Fibroblast of pulmonary artery (primary cell): ENCODE results near the gene TARDBP.
"Not testable (repeated sequence)": the region's sequence is repeated elsewhere in the genome, so short reads cannot be mapped to it uniquely, and the experiment has no call there.

ENCODE experiments used
- DNase-seq: peaks from one replicate; pipeline ENCODE4 v3.0.0-alpha.2; 2010; ENCODE audit warnings: low read depth
- H3K4me3 ChIP-seq: replicated peaks from 2 replicates; pipeline ENCODE4 v1.5.1; 2011; ENCODE audit warnings: low read depth, mild to moderate bottlenecking, control low read depth, low read length, moderate library complexity
- TF ChIP-seq, protein P1 (sequence below): IDR thresholded peaks from 2 replicates; pipeline ENCODE4 v1.5.1; 2011; ENCODE audit warnings: mild to moderate bottlenecking, control low read depth, low read length, inconsistent platforms; ENCODE audit errors: missing control alignments

The TARDBP gene

DNA sequence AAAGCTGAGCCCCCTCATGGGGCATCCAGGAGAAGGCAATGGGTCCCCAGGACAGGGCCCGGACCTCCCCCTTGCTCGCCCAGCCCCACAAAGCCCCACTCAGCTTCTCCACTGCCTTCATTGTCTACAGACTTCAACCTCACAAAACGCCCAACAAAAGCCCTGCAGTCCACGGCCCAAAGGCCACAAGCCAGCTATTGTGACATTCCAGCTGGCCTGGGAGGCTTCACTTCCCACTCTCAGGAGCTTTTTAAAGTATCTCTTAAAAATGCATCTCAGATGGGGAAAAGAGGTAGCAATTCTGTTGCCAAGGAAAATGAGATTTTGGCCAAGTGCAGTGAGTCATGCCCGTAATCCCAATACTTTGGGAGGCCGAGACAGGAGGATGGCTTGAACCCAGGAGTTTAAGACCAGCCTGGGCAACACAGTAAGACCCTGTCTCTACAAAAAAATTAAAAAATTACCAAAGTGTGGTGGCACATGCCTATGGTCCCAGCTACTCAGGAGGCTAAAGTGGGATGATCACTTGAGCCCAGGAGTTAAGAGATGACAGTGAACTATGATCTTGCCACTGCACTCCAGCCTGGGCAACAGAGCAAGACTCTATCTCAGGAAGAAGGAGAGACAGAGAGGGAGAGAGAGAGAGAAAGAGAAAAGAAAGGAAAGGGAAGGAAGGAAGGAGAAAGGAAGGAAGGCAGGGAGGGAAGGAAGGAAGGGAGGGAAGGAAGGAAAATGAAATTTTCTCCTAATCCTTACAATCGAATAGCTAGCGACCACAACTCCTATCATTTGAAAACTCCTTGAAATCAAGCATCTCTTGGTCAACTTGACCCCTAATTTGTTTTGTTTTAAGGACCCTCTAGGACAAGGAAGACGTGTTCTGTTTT lies 31.4 kb upstream of the TARDBP start:
- TF ChIP-seq, protein P1, sequence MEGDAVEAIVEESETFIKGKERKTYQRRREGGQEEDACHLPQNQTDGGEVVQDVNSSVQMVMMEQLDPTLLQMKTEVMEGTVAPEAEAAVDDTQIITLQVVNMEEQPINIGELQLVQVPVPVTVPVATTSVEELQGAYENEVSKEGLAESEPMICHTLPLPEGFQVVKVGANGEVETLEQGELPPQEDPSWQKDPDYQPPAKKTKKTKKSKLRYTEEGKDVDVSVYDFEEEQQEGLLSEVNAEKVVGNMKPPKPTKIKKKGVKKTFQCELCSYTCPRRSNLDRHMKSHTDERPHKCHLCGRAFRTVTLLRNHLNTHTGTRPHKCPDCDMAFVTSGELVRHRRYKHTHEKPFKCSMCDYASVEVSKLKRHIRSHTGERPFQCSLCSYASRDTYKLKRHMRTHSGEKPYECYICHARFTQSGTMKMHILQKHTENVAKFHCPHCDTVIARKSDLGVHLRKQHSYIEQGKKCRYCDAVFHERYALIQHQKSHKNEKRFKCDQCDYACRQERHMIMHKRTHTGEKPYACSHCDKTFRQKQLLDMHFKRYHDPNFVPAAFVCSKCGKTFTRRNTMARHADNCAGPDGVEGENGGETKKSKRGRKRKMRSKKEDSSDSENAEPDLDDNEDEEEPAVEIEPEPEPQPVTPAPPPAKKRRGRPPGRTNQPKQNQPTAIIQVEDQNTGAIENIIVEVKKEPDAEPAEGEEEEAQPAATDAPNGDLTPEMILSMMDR, result no peak
- H3K4me3 ChIP-seq, result no peak overlapping the region
- peak; percentile 33 for DNase-seq

DNA sequence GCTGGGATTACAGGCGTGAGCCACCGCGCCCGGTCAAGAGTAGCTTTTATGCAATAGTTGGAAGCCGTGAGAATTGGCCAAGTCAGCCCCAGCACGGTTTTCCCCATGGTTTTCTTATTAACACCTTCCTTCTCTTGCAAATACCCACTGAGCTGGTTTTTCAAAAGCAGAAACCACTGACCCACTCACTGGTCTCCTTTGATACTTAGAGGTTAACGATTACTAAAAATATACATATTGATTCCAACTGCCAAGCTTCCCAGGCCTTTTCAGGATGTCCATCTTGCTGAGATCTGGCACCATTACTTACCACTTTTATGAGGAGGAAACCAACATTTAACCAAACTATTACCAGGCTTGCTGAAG lies 25.9 kb upstream of the TARDBP start:
- TF ChIP-seq, protein P1, result no peak
- no peak overlapping the region for H3K4me3 ChIP-seq
- DNase-seq, result no peak

DNA sequence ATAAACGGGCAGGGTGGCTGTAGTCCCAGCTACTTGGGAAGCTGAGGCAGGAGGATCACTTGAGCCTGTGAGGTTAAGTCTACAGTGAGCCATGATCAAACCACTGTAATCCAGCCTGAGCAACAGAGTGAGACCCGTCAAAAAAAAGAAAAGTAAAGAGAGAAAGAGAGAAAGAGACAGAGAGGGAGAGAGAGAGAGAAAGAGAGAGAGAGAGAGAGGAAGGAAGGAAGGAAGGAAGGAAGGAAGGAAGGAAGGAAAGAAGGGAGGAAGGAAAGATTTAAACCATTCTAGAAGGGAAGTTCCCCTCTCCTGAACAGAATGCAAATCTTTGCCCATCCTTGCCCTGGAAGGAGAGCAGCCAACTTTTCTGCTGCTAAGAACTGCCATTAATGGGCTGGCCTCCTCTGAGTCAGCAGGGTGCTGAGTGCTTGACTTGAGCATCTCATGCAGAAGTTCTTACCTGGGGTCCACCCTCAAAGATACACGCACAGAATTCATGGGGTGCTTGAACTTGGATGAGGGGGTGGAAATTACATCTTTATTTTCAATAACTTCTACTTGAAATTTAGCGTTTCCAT lies 24.5 kb upstream of the TARDBP start:
- no peak overlapping the region for H3K4me3 ChIP-seq
- TF ChIP-seq, protein P1, result no peak
- no peak for DNase-seq

DNA sequence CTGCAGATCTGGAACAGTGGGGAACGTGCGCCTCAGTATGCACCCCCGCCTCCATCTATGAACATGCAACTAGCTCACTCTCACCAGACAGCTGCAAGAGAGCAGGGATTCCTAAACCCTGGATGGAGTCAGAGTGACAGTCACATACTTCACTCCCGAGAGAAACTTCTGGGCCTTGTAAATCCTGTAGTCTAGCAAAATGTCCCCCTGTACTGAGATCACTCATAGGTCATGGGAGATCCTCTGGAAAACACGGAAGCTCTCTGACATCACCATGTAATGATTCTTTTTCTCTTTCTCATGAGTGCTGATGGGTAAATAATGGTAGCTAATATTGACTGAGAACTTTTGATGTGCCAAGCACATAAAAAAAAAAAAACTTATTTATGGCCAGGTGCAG lies 23.4 kb upstream of the TARDBP start:
- TF ChIP-seq, protein P1, result no peak
- DNase-seq, result no peak
- no peak overlapping the region for H3K4me3 ChIP-seq

DNA sequence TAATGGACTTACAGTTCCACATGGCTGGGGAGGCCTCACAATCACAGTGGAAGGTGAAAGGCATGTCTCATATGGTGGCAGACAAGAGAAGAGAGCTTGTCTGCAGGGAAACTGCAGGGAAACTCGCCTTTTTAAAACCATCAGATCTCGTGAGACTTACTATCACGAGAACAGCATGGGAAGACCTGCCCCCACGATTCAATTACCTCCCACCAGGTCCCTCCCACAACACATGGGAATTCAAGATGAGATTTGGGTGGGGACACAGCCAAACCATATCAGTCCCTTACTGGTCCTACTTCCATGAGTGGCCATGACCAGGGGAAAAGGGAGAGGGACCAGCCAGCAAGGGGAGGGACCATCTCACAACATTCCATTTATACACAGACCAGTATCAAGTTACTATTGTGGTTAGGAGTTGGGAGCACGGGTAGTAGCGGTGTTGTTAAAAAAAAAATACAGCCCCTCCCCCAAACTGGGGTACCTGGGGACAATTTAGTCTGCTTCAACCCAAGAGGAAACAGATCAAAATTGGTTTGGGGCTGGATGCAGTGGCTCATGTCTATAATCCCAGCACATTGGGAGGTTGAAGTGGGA lies 22.4 kb upstream of the TARDBP start:
- H3K4me3 ChIP-seq, DNase-seq: not testable (repeated sequence)

DNA sequence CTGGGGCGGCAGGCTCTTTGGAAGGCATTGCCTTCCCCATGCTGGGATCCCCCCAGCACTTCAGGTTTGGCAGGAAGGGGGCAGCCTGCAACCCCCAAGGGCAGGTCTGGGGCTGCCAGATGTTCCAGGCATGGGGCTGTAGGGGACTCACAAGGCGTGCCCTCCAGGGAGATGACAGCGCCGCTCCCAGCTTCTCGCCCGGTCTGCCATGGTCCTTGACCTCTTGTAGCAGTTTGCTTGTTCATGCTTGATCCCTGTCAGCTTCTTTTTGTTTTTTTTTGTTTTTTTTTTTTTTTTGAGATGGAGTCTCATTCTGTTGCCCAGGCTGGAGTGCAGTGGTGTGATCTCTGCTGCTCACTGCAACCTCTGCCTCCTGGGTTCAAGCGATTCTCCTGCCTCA lies 21.6 kb upstream of the TARDBP start:
- H3K4me3 ChIP-seq, result no peak overlapping the region
- TF ChIP-seq, protein P1, result no peak
- no peak for DNase-seq

DNA sequence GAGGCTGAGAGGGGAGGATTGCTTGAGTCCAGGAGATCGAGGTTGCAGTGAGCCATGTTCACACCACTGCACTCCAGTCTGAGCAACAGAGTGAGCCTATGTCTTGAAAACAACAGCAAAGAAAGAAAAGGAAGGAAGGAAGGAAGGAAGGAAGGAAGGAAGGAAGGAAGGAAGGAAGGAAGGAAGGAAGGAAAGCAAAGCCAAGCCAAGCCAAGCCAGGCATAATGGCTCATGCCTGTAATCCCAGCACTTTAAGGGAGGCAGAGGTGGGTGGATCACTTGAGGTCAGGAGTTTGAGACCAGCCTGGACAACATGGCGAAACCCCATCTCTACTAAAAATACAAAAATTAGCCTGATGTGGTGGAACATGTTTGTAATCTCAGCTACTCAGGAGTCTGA lies 20.4 kb upstream of the TARDBP start:
- DNase-seq, H3K4me3 ChIP-seq: not testable (repeated sequence)

DNA sequence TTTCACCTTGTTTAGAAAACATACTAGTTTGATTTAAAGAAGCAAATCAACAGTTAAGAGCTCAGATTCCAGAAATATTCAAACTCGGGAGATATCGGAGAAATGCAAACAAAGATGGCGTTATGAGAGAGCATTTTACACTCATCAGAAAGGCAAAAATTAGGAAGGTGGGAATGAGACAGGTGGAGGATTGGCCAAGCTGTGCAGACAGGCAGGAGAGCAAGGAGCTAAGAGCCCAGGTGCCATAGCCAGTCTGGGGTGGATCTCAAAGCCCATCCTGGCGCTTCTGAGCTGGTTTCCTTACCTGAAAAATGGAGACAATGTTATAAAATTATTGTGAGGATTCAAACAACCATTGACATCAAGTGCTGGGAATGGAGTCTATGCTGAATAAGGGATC lies 19.6 kb upstream of the TARDBP start:
- no peak overlapping the region for H3K4me3 ChIP-seq
- TF ChIP-seq, protein P1, result no peak
- no peak for DNase-seq
